H1 (cell line): ENCODE results near the gene PROZ. TPM values are rescaled to one million over a fixed set of nuclear protein-coding genes. Genes with fewer than 3 reads are reported as not detected.

ENCODE experiments used
- BCL11A ChIP-seq, 2 experiments: IDR thresholded peaks; one replicate each; pipeline ENCODE4 v1.6.1; 2011; ENCODE audit warnings: low read depth in 2 of 2, low read length in 2 of 2, mild to moderate bottlenecking in 2 of 2
- CBX5 ChIP-seq: fragments of 300-800, 300-1000 bp; sonication (generic); IDR thresholded peaks from 2 replicates; pipeline ENCODE4 v1.7.1; 2016; ENCODE audit warnings: antibody characterized with exemption, low read length, low read depth
- EZH2 ChIP-seq: fragments of 200-600 bp; sonication (generic); IDR thresholded peaks from 2 replicates; pipeline ENCODE4 v1.7.1; 2012; ENCODE audit warnings: low read depth, mild to moderate bottlenecking, moderate library complexity, low read length, inconsistent platforms; ENCODE audit not compliant: severe bottlenecking
- NRF1 ChIP-seq: IDR thresholded peaks from 2 replicates; pipeline ENCODE4 v1.6.1; 2011; ENCODE audit warnings: mild to moderate bottlenecking, low read depth, low read length, improper control_type of control experiment
- RNF2 ChIP-seq: fragments of 200-900, 300-1000 bp; sonication (generic); IDR thresholded peaks from 2 replicates; pipeline ENCODE4 v1.7.1; 2016; ENCODE audit warnings: borderline replicate concordance, low read depth, mild to moderate bottlenecking, antibody characterized with exemption, low read length; ENCODE audit not compliant: poor library complexity, severe bottlenecking; ENCODE audit errors: missing control alignments
- SP2 ChIP-seq: IDR thresholded peaks from 2 replicates; pipeline ENCODE4 v1.6.1; 2012; ENCODE audit warnings: mild to moderate bottlenecking, low read length, inconsistent platforms
- polyA plus RNA-seq, 7 experiments: library from polyadenylated mRNA; depleted of rRNA in 3 of 7; stranded (reverse) in 5 of 7; unstranded in 2 of 7; fragments of >200 nt in 5 of 7; fragments of 200-250 nt in 2 of 7; gene quantifications; 1 replicate in 5 of 7; 2 replicates in 1 of 7; 4 replicates in 1 of 7; pipeline versions ENCODE4 v1.2.1 to v1.2.3, GENCODE V29; 2011 to 2013; ENCODE audit warnings: missing spikeins in 2 of 7, mixed read lengths in 2 of 7
- total RNA-seq: library from RNA; stranded (reverse); fragmentation: NEBNext Ultra II Directional; extraction: Animal tissue kit (Norgen Biotek cat#: 25700); gene quantifications from 2 replicates; pipeline ENCODE4 v1.2.1, GENCODE V29; 2021
- TF ChIP-seq, protein P1 (sequence below): fragments of 300-600 bp; sonication (generic); IDR thresholded peaks from 2 replicates; pipeline ENCODE4 v1.7.1; 2012; ENCODE audit warnings: low read length, moderate library complexity, mild to moderate bottlenecking, inconsistent platforms; ENCODE audit not compliant: insufficient replicate concordance
- TF ChIP-seq, protein P2 (sequence below): IDR thresholded peaks from 2 replicates; pipeline ENCODE4 v1.6.1; 2012; ENCODE audit warnings: inconsistent platforms
- TF ChIP-seq, protein P3 (sequence below): IDR thresholded peaks from 2 replicates; pipeline ENCODE4 v1.6.1; 2012; ENCODE audit warnings: low read length, inconsistent platforms

PROZ gene
- total and polyA plus RNA-seq, 2 of the 8 experiments (the other 6 are each of a cell fraction or from before 2014, with no cell fraction given), result not detected

DNA sequence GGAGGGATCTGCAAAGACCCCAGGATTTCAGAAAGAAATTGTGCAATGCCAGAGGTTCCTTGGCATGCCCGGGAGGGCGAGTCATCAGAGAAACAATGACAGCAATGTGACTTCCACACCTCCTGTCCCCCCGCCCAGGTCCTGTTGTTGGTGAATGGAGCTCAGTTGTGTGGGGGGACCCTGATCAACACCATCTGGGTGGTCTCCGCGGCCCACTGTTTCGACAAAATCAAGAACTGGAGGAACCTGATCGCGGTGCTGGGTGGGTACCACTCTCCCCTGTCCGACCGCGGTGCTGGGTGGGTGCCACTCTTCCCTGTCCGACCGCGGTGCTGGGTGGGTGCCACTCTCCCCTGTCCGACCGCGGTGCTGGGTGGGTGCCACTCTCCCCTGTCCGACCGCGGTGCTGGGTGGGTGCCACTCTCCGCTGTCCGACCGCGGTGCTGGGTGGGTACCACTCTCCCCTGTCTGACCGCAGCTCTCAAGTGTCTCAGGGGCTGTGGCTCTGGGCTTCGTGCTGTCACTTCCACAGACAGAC lies 41.0 kb upstream of the PROZ start (continued):
- TF ChIP-seq, protein P1, sequence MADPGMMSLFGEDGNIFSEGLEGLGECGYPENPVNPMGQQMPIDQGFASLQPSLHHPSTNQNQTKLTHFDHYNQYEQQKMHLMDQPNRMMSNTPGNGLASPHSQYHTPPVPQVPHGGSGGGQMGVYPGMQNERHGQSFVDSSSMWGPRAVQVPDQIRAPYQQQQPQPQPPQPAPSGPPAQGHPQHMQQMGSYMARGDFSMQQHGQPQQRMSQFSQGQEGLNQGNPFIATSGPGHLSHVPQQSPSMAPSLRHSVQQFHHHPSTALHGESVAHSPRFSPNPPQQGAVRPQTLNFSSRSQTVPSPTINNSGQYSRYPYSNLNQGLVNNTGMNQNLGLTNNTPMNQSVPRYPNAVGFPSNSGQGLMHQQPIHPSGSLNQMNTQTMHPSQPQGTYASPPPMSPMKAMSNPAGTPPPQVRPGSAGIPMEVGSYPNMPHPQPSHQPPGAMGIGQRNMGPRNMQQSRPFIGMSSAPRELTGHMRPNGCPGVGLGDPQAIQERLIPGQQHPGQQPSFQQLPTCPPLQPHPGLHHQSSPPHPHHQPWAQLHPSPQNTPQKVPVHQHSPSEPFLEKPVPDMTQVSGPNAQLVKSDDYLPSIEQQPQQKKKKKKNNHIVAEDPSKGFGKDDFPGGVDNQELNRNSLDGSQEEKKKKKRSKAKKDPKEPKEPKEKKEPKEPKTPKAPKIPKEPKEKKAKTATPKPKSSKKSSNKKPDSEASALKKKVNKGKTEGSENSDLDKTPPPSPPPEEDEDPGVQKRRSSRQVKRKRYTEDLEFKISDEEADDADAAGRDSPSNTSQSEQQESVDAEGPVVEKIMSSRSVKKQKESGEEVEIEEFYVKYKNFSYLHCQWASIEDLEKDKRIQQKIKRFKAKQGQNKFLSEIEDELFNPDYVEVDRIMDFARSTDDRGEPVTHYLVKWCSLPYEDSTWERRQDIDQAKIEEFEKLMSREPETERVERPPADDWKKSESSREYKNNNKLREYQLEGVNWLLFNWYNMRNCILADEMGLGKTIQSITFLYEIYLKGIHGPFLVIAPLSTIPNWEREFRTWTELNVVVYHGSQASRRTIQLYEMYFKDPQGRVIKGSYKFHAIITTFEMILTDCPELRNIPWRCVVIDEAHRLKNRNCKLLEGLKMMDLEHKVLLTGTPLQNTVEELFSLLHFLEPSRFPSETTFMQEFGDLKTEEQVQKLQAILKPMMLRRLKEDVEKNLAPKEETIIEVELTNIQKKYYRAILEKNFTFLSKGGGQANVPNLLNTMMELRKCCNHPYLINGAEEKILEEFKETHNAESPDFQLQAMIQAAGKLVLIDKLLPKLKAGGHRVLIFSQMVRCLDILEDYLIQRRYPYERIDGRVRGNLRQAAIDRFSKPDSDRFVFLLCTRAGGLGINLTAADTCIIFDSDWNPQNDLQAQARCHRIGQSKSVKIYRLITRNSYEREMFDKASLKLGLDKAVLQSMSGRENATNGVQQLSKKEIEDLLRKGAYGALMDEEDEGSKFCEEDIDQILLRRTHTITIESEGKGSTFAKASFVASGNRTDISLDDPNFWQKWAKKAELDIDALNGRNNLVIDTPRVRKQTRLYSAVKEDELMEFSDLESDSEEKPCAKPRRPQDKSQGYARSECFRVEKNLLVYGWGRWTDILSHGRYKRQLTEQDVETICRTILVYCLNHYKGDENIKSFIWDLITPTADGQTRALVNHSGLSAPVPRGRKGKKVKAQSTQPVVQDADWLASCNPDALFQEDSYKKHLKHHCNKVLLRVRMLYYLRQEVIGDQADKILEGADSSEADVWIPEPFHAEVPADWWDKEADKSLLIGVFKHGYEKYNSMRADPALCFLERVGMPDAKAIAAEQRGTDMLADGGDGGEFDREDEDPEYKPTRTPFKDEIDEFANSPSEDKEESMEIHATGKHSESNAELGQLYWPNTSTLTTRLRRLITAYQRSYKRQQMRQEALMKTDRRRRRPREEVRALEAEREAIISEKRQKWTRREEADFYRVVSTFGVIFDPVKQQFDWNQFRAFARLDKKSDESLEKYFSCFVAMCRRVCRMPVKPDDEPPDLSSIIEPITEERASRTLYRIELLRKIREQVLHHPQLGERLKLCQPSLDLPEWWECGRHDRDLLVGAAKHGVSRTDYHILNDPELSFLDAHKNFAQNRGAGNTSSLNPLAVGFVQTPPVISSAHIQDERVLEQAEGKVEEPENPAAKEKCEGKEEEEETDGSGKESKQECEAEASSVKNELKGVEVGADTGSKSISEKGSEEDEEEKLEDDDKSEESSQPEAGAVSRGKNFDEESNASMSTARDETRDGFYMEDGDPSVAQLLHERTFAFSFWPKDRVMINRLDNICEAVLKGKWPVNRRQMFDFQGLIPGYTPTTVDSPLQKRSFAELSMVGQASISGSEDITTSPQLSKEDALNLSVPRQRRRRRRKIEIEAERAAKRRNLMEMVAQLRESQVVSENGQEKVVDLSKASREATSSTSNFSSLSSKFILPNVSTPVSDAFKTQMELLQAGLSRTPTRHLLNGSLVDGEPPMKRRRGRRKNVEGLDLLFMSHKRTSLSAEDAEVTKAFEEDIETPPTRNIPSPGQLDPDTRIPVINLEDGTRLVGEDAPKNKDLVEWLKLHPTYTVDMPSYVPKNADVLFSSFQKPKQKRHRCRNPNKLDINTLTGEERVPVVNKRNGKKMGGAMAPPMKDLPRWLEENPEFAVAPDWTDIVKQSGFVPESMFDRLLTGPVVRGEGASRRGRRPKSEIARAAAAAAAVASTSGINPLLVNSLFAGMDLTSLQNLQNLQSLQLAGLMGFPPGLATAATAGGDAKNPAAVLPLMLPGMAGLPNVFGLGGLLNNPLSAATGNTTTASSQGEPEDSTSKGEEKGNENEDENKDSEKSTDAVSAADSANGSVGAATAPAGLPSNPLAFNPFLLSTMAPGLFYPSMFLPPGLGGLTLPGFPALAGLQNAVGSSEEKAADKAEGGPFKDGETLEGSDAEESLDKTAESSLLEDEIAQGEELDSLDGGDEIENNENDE, result no peak
- TF ChIP-seq, protein P2, sequence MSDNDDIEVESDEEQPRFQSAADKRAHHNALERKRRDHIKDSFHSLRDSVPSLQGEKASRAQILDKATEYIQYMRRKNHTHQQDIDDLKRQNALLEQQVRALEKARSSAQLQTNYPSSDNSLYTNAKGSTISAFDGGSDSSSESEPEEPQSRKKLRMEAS, result no peak
- no peak for TF ChIP-seq SP2
- TF ChIP-seq BCL11A (IDR thresholded peaks at IDR 0.05; ENCODE audit: low read depth in 2 of 2, low read length in 2 of 2), result no peak
- TF ChIP-seq CBX5, result no peak
- TF ChIP-seq NRF1, result no peak
- no peak for TF ChIP-seq EZH2
- TF ChIP-seq, protein P3, sequence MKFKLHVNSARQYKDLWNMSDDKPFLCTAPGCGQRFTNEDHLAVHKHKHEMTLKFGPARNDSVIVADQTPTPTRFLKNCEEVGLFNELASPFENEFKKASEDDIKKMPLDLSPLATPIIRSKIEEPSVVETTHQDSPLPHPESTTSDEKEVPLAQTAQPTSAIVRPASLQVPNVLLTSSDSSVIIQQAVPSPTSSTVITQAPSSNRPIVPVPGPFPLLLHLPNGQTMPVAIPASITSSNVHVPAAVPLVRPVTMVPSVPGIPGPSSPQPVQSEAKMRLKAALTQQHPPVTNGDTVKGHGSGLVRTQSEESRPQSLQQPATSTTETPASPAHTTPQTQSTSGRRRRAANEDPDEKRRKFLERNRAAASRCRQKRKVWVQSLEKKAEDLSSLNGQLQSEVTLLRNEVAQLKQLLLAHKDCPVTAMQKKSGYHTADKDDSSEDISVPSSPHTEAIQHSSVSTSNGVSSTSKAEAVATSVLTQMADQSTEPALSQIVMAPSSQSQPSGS, result no peak
- no peak for TF ChIP-seq RNF2
